ENCODE data around the gene PRR15L.
A peak's percentile ranks its signal among the peaks of the same experiment; 100 is the strongest.

Gene PRR15L

GRCh38 chr17:47957591-47958490 lies at the start of gene PRR15L:
PRR15L (minus strand) TSS chr17:47957883; CDS start chr17:47953234, 4,649 bp downstream.
- no peak for DNase-seq (ENCODE audit: extremely low read depth, insufficient read length)
- TF ChIP-seq CTCF (IDR thresholded peaks at IDR 0.05; ENCODE audit: insufficient read depth, low read length, poor library complexity, severe bottlenecking) = no peak
- no peak within 1 kb of the TSS for H3K4me3 ChIP-seq (replicated peaks; ENCODE audit: low read depth, low read length)
- peaks cover 1% of the 10 kb centered on the region for H3K36me3 ChIP-seq (ENCODE audit: control insufficient read depth, insufficient read depth, low read length)
- no peaks in the 10 kb centered on the region for H3K27me3 ChIP-seq (replicated peaks; ENCODE audit: control insufficient read depth, insufficient read depth, low read length)

- DNase-seq (ENCODE audit: extremely low read depth, insufficient read length) = no peak
These were observed 49.4 kb upstream of the PRR15L start for GRCh38 chr17:48006936-48007709.

GRCh38 chr17:48004983-48005382 lies 47.3 kb upstream of the PRR15L start:
- no peaks in the 10 kb centered on the region for H3K36me3 ChIP-seq (ENCODE audit: control insufficient read depth, insufficient read depth, low read length)
- no peak for TF ChIP-seq CTCF (IDR thresholded peaks at IDR 0.05; ENCODE audit: insufficient read depth, low read length, poor library complexity, severe bottlenecking)
- no peak overlapping the region for H3K4me3 ChIP-seq (replicated peaks; ENCODE audit: low read depth, low read length)
- no peak for DNase-seq (ENCODE audit: extremely low read depth, insufficient read length)
- no peaks in the 10 kb centered on the region for H3K27me3 ChIP-seq (replicated peaks; ENCODE audit: control insufficient read depth, insufficient read depth, low read length)

More at GRCh38 chr17:48006936-48007709, 49.4 kb upstream of the PRR15L start:
- no peak for TF ChIP-seq CTCF (IDR thresholded peaks at IDR 0.05; ENCODE audit: insufficient read depth, low read length, poor library complexity, severe bottlenecking)
- Histone ChIP-seq H3K36me3 (ENCODE audit: control insufficient read depth, insufficient read depth, low read length) (no peaks in the 10 kb centered on the region), H3K27me3 (replicated peaks; ENCODE audit: control insufficient read depth, insufficient read depth, low read length) (no peaks in the 10 kb centered on the region), H3K4me3 (replicated peaks; ENCODE audit: low read depth, low read length) (no peak overlapping the region)

- no peak overlapping the region for H3K4me3 ChIP-seq (replicated peaks; ENCODE audit: low read depth, low read length)
These were observed 45.9 kb upstream of the PRR15L start for GRCh38 chr17:48003417-48004151.

More at GRCh38 chr17:48003417-48004151, 45.9 kb upstream of the PRR15L start:
- peak; percentile 33 for DNase-seq (ENCODE audit: extremely low read depth, insufficient read length)
- Histone ChIP-seq H3K36me3 (ENCODE audit: control insufficient read depth, insufficient read depth, low read length) (no peaks in the 10 kb centered on the region), H3K27me3 (replicated peaks; ENCODE audit: control insufficient read depth, insufficient read depth, low read length) (no peaks in the 10 kb centered on the region)
- no peak for TF ChIP-seq CTCF (IDR thresholded peaks at IDR 0.05; ENCODE audit: insufficient read depth, low read length, poor library complexity, severe bottlenecking)
